Activated CD4-positive, CD25-positive, alpha-beta regulatory T cell treated with anti-CD3 and anti-CD28 coated beads, Interleukin-2, amount 50 U/mL, for 24 hours (primary cell): Measurements from ENCODE around the gene NF2.

ENCODE experiments used
- ATAC-seq, 2 donors: fragments of 150-1000 bp; cut with Tn5 transposase; one replicate each; pipeline ENCODE4 v1.10.0; 2021; ENCODE audit warnings: mild to moderate bottlenecking in 1 of 2, moderate library complexity in 1 of 2

The NF2 gene

DNA sequence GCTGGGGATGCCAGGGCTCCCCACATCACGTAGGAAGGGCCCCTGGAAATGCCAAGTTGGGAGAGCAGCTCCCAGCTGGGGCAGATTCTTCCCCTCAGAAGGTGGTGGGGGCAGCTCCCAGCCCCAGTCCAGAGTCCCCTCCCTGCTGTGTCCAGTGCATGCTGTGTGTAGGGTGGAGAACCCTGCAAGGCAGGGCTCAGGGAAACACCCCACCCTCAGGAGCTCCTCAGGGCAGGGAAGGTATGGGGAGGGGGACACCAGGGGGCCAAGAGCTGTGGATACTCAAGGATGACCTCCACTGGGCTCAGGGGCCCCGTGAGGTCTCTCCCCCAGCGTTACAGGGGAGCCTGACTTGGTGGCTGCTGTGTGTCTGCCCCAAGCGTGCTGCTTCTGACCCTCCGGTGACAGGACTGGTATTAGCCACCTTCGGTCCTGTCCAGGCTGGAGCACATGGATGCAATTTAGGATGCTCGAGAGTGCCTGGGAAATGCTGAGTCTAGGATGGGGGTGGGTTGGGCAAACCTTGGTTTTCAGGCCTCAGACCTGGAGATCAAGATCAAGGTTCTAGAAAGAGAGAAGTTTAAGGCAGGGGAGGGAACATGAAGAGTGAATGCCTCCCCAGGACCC, 100.2 kb downstream of the NF2 start:
- ATAC-seq = no peak

DNA sequence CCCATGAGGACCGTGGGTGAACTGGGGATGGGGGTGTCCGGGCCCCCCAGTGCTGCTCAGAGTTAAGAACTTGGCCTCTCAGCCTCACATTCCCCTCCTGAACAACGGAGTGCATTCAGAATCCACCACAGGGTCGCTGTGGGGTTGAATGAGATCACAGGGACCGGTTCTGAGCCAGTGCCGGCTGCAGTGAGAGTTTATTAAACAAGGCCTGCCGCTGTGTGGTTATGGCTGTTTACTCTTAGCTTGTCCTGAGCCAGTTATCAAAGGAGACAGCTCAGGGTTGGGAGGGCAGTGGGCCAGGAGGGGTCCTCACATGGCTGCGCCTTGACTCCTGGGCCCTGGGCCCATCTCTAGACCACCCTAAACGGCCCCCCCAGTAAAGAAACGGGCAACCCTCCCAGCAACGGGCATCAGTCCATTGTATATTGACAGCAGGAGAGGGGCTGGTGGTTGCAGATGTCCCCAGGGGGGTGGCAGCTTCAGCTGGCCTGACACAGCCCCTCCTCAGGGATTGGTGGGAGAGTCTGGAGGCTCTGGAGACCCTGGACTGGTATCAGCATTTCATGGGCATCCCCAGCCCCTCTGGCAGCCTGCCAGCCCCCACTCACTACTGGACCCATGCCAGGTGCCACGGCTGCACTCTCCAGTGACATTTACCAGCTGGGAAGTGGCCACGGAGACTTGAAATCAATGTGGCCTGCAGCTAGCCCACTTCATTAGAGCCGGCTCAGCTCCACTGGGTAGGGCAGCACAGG, 101.3 kb downstream of the NF2 start:
- no peak for ATAC-seq

DNA sequence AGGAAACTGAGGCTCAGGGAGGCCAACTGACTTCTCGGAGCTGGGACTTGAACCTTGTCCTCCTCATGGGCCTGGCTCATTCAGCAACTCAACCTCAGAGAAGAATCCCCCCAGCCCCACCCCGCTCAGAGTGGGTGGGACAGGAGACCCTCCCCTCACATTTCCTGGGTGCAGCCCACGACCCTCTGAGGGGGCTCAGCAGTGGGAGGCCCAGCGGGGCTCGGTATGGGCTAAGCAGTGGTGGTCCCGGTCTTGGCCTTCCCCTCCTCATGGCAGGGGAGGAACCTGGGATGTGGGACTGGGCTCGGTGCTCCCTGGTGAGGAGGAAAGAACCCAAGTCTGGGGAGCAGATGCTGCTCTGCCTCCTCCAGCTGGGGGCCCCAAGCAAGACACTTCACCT, 102.2 kb downstream of the NF2 start:
- ATAC-seq = no peak

DNA sequence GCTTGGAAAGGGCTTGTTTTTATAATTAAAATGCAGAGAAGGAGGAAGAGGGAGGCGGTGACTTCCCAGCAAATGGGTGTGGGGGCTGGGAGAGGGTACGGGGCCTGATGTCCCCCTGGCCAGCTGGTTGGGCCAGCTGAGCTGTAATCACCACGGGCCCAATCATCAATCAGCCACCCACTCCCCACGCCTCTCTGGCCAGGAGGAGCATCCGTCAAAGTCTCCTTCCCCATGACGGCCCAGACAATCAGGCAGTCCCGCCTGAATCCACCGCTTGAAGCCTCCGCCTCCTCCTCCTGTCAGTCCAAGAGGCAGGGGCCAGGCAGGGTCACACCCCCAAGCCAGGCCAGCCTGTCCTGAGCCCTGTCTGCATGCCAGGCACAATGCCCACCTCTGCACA, 103.1 kb downstream of the NF2 start:
- ATAC-seq = no peak

DNA sequence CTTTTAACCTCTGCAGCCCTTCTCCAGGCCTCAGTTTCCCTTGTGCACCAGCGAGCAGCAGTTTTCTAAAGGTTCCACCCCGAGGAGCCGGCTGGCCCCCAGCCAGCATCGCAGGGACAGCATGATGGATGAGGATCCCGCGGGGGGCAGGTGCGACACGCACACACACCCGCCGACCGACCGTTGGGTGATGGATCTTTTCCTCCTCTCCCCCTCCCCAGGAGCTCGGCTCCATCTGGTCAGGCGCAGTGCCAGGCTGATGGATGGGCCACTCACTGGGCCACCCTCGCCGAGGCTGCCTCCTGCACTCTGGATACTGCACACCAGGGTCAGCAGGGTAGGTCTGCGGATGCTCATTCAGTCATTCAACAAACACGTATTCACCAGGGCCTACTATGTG, 103.6 kb downstream of the NF2 start:
- no peak for ATAC-seq

DNA sequence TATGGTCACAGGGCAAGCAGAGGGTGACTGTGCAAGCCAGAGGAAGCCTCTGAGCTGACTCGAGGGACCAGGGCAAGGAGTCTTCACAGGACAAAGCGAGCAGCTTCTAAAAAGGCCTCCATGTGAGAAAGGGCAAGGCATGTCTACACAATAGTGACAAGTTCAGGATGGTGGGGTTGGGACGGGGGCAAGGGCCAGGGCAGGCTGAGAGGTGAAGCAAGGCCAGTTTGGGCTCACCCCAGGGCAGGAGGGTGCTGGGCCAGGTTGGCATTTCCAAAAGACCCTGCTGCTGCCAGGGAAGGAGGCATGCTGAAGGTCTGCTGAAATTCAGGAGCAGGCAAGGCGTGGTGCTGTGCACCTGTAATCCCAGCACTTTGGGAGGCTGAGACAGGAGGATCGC, 104.0 kb downstream of the NF2 start:
- ATAC-seq = no peak

DNA sequence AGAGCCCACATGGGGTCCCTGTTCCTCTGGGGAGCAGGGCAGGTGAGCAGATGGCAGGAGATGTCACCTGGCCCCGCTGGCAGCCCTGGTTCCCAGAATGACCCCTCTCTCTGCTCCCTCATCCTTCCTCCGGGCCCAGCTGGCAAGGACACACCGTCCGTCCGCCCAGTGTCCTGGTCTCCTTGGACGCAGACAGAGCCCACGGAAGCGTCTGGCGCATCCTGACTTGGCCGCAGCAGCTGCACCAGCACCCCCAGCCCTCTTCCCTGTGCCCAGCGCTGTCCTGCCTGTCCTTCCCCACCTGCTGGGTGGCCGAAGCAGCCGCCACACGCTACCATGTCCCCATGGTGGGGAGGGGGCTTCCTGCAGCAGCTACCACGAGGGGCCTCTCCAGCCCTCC, 106.8 kb downstream of the NF2 start:
- no peak for ATAC-seq

DNA sequence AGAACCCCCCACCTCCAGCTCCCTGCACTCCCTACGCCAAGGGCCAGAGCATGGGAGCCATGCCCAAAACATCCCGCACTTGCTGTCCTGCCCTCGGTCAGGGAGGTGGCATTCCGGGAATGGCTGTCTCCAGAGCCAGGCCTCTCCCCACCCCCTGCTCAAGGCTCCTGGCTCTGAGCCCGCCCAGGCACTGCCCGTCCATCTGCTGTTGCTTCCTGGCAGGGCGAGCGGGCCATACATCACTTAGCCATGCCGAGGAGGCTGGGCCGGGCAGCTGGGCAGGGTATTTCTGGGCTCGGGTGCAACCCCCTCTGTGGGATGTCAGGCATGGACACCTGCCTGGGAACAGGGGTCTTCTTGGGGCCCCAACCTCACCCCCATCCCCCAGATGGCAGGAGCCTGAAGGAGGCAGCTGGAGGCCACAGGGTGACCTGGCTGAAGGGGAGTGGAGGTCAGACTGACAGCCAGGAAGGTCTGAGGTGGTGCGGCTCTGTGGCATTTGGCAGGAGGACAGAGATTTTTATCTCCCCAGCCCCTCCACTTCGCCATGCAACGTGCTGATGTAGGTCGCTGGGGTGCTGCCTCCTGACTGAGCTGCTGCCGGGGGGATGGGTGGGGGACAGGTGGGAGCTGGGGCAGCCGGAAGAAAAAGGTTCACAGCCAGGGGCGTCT, 107.6 kb downstream of the NF2 start:
- no peak for ATAC-seq

DNA sequence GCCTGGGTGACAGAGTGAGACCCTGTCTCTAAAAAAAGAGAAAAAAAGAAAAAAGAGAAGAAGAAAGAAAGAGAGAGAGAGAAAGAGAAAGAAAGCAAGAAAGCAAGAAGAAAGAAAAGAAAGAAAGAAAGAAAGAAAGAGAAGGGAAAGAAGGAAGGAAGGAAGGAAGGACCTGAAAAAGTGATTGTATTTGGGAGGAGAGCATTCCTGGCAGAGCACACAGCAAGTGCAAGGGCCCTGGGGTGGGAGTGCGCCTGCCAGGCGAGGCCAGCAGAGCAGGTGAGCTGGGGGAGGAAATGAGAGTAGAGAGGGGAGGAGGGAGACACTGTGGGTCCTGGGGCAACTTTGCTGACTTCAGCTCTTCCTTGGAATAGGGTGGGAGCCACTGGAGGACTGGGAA, 108.7 kb downstream of the NF2 start:
- no peak for ATAC-seq

DNA sequence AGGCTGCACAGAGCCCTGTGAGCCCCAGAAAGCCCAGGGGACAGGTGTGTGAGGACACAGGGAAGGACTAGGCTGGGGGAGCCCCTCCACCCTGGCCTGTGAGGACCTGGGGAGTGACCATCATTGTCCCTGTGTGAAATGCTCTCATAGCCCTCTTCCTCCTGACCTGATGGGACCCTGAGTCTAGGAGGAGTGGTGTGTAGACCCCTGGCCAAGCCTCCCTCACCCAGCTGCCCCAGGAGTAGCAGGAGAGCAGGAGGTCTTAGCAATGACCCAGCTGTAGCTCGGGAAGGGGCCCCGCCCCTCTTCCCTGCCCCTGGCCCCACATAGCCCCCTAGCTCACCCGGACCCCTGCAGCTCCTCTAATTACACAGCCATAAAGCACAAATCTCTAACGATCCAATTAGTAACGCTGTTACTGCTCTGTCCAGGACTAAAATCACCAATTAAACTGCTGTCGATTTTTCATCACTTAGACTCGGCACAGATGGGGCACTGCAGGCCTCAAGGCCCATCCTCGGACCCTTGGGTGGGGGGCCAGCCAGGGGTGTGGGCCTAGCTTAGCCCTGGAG, 109.8 kb downstream of the NF2 start:
- ATAC-seq = no peak

DNA sequence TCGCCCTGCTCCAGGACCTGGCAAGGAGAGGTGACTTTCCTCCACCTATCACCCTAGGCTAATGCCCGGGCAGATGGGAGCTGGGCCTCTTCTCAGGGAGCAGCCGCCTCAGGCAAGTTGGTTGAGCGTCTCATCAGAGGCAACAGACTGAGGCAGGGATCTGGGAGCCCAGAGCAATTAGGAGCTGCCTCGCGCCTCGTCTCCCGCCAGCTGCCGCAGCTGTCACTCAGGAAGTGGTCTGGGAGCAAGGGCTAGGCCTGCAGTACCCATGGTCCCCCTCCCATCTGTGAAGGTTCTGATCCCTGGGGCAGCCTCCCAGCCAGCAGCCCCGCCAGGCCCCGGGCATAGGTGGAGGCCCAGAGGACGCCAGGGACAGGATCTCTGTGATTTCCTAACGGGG, 111.8 kb downstream of the NF2 start:
- no peak for ATAC-seq

DNA sequence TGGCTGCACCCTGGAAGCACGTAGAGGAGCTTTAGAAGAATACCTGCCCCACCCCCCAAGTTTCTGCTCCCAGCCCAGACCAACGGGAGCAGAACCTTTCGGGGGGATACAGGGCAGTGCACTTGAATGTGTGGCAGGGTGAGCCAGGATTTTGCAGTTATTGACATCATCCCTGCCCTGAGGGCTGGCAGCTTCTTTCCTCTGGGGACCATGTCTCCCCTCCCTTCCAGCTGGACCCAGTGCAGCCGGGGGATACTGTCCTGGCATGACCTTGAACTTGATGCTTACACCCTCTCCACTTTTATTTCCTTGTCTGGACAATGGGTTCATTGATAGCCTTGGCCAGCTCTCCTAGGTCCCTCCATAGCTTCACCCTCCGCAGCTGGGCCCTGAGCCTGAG, 112.3 kb downstream of the NF2 start:
- ATAC-seq = no peak

DNA sequence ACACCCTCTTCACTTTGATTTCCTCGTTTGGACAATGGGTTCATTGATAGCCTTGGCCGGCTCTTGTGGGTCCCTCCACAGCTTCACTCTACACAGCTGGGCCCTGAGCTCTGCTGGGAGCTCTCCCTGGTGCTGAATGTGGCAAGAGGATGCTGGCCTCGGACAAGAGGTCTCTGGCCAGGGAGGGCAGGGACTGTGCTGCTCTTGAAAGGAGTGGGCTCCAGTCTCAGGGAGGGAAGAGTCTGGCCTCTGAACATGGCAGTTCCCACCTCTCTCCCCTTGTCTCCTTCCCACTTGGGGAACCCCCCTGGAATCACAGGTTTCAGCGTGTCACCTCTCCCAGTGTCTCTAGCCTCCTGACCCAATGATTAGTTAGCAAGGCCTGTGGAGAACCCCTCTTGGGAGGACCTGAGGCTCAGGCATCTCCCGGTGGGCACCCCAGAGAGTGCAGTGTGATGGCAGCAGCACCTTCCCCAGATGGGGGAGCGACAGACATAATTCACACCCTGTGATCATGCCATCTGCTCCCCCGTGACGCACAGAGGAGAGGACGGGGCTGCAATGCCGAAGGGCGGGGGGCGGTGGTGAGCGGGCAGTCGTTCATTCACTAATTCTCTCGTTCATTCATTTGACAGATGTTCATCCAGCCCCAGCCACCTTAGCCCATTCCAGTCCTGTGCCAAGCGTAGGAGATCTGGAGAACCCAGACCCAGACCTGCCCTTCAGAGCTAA, 113.5 kb downstream of the NF2 start:
- ATAC-seq = no peak

DNA sequence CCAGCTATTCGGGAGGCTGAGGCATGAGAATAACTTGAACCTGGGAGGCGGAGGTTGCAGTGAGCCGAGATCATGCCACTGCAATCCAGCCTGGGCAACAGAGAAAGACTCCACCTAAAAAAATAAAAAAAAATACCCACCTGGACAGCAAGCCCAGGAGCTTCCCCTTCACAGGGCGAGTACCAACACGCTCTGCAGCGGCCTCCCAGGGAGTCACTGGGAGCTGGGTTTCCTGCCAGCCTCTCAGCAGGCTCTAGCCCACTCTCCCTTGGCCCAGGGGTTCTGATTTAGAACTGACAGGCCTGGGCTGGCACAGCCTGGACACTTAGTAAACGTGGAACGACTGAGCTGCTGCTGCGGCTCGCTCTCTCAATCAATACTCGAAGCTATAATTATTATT, 114.4 kb downstream of the NF2 start:
- ATAC-seq = no peak

DNA sequence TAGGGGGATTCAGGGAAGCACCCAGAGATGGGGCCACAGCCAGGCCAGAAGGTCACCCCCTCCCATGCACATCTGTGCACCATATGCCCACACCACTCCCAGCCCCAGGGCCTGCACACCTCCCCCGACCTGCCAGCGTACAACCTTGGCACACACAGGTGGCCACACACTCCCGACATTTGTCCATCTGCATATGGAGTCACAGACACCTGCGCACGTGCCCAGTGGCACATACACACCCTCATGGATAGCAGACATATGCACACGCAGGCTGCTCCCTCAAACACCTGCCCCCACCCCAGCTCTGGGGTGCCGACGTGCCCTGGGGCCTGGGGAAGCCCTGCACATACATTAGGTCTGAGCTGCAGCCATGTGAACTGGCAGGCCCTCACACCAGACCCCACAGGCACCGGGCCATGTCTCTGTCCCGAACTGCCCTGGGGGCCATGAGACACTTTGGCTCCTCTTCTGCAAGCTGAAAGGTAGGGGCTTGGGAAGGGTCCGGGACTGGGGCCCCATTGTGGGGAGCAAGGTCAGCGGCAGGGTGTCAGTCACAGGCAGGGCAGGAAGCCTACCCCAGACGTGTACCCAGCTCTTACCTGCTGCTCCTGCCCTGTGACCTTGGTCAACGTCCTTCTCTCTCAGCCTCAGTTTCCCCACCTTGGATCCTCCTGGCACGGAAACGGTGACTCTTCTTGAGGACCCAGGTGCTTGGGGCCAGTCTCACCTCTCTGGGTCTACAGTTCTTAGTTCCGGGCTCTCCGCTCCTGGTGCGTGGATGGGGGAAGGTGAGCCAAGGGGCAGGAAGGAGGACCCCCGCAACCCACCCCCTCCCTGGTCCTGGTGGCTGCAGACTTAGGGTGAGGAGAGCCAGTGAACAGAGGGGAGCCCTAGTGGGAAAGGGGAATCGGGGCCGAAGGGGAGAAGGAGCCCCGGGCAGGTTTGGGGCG, 115.8 kb downstream of the NF2 start:
- ATAC-seq = no peak

DNA sequence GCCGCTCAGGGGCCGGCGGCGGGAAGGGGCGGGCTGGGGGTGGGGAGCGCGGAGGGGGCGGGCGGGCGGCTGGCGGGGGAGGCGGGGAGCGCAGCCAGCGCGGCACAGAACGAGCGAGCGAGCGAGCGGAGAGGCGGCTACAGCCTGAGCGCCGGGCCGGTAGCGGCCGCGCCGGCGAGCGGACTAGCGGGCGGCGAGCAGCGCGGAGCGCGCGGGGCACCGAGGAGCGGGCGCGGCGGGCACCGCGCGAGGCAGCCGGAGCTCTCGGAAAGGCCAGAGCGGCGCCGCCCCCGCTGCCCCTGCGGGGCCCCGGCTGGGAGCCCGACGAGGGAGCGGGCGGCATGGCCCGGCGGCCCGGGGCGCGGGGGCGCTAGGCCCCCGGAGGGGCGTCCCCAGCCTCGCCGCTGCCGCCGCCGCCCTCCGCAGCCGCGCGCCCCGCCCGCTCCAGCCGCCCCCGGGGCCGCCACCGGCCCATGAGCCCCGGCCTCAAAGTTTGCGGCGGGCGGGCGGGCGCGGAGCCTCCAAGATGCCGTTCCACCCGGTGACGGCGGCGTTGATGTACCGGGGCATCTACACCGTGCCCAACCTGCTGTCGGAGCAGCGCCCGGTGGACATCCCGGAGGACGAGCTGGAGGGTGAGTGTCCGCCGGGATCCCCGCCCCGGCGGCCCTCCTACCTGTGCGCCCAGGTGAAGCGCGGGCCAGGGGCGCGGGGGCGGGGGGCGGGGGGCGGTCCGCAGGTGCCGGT, 116.6 kb downstream of the NF2 start, which contains the start of gene CABP7:
Gene CABP7 (plus strand): TSS at position 105 of the 747 bp plus-strand sequence. CDS start 422 bp downstream, at position 527.
- ATAC-seq = no peak

DNA sequence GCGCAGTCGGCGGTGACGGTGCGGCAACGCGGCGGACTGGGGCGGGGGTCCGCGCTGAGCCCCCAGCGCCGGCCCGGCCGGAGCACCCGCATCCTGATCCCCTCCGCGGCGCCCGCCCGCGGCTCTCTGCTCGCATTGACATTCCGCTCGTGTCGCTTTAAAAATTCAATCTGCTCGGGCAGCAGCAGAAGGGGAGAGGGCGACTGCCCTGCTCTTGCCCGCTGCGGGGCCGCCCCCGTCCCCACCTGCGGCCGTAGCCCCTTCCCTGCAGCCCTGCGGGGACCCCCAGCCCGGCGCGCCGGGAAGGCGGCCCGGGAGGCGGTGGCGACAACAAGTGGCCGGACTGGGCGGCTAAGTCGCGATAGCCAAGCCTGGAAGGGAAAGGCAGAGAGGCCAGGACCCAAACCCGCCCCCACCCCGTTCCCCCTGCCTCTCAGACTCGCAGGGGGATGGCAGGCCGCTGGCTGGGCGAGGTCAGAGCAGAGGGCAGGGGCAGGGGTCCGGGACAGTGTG, 117.4 kb downstream of the NF2 start:
- no peak for ATAC-seq

DNA sequence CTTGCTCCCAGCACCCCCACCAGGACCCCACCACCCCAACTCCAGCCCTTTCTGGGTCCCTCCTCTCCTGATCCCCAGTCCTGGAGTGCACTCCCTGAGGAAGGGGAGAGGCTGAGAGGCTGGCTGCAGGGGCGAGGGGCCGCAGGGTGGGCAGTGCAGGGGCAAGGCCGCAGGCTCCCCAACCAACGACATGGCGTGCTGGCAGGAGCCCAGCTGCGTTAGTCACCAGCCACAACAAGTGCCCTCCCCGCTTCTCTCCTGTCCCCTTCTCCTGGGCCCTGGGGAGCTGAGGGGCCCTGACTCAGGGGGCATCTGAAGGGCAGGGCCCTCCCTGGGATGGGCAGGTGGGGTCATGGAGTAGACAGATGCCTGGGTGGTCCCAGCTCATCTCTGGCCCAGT, 118.7 kb downstream of the NF2 start:
- no peak for ATAC-seq

DNA sequence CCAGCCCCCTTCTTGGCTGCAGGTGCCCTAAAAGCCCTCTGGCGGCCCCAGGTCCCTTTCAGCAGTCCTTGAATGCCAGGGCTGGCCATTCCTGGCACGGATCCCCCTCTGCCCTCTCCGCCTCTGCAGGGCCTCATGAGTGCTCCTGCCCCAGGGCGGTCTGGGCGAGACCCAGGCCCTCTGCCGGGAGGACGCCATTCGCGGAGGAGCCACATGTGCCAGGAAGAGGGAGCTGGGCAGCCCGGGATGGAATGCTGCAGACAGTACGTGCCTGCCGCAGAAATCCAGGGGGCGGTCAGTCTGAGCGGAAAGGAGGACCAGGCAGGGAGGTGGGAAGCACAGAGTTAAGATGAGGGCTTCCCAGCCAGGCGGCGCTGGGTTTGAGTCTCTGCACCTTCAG, 119.2 kb downstream of the NF2 start:
- ATAC-seq = no peak

DNA sequence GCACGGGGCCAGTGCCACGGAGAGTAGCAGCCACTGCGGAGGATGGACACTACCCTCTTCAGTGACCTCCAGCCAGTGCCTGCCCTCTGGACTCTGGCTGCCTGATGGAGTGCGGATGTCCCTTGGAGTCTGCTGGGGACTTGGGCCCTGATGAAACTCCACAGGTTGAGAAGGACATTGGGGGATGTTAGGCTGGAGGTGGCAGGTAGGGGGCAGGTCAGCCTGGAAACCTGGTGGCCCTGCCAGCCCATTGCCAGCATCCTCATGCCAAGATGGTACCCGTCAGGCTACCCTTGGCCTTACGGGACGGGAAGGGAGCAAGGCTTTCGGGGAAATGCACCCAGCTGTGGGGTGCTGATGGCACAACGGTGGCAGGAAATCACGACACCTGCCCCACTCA, 120.3 kb downstream of the NF2 start:
- ATAC-seq = no peak

DNA sequence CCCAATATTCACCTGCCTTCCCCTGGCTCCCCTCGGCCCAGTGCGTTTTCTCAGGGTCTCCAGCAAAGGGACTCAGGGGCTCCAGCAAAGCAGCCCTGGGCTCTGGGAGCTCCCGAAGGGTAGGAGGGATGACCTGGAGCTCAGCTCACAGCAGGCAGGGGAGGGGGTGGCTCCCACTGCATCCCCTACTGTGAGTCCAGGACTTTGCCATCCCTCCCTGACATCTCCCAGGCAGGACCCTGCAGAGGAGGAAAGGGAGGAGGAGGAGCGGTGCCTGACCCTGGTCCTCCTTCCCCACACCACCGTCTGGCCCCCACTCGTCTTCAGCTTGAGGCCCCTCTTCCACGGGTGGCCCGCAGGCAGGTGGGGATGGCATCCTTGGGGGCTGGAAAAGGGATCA, 121.4 kb downstream of the NF2 start:
- no peak for ATAC-seq
